HT-29 (cell line): Measurements from ENCODE around the gene INPP5A. TPM values are rescaled to one million over a fixed set of nuclear protein-coding genes. Genes with fewer than 3 reads are reported as not detected.
"Not testable (repeated sequence)": the region's sequence is repeated elsewhere in the genome, so short reads cannot be mapped to it uniquely, and the experiment has no call there.

Experiments
- DNase-seq: peaks from one replicate; pipeline ENCODE4 v3.0.0-alpha.2; 2015; ENCODE audit warnings: low spot score
- total RNA-seq: library from RNA; depleted of rRNA; stranded (reverse); fragments of >200 nt; shearing (Covaris generic); gene quantifications from 2 replicates; pipeline ENCODE4 v1.2.3, GENCODE V29; 2014

The INPP5A gene
- total RNA-seq, 1 experiment from 2014 or later, result 22.7 TPM

DNA sequence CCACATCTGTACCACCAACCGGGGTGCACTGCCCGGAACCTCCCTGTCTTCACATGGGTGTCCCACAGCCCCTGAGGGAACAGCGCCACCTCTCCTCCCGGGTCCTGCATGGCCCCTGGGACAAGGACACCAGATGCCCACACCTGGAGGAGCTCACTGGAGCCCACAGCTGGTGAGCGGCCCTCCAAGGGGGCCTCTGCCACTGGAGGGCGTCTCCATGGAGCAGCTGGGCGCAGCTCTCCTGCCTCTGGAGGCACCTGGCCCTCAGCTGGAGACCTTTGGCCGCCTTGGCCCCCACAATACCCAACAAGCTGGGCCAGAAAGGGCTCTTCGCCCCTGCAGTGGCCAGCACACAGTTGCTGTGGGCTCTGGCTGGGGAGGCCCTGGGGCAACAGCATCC is 255.6 kb downstream of the INPP5A start:
- no peak for DNase-seq

GRCh38 chr10:132793871-132794849 is 256.6 kb downstream of the INPP5A start:
- DNase-seq, result no peak

- no peak for DNase-seq
Measured at GRCh38 chr10:132796846-132797245, 259.3 kb downstream of the INPP5A start.

- DNase-seq, result not testable (repeated sequence)
Measured at GRCh38 chr10:132797986-132798385, 260.4 kb downstream of the INPP5A start.

- DNase-seq, result no peak
Measured at GRCh38 chr10:132798403-132798802, 260.8 kb downstream of the INPP5A start.

DNA sequence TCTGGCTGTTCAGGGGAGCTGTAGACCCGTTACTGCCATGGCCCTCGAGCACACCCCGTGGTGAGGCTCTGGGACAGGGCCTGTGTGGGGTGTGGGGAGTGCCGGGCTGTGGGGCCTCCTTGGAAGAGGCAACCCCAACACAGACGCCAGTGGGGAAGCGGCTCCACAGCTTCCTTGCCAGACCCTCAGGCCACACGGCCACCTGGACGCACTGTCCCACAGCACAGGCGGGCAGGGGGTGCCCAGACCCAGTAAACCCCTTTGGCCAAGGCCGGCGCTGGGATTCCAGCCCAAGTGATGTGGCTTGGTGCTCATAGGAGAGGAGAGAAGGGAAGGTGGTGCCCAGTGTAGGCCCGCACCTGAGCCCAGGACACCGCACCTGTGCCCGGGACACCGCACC is 261.3 kb downstream of the INPP5A start:
- no peak for DNase-seq

DNA sequence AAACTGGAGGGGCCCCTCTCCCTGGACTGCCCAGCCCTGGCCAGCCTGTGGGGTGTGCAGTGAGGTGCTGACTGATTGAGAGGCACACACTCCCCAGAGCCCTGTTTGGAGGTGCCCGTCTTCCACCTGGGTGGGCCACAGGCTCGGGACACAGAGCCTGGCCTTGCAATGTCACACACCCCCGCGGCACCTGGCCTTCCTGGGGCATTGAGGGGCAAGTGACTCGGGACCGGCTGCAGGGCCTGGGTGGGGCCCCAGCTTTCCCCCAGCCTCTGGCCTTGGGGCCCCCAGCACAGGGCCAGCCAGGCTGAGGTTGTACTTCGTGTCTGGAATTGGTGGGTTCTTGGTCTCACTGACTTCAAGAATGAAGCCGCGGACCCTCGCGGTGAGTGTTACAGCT is 262.3 kb downstream of the INPP5A start:
- no peak for DNase-seq

DNA sequence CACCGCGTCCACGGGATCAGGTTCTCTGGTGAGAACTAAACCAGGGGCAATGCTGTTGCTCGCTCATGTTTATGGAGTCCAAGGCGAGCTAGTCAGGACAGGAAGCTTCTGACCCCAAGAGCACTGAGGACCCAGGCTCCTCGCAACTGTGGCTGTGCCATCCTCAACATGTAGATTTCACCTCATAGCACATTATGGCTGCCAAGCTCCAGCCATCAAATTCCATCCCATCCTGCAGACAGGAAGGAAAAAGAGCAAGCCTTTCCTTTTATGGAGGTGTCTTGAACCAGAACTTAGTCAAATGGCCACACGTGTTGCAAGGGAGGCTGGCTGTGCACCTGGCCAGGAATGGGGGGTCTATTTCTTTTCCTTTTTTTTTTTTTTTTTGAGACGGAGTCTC is 264.5 kb downstream of the INPP5A start:
- no peak for DNase-seq

DNA sequence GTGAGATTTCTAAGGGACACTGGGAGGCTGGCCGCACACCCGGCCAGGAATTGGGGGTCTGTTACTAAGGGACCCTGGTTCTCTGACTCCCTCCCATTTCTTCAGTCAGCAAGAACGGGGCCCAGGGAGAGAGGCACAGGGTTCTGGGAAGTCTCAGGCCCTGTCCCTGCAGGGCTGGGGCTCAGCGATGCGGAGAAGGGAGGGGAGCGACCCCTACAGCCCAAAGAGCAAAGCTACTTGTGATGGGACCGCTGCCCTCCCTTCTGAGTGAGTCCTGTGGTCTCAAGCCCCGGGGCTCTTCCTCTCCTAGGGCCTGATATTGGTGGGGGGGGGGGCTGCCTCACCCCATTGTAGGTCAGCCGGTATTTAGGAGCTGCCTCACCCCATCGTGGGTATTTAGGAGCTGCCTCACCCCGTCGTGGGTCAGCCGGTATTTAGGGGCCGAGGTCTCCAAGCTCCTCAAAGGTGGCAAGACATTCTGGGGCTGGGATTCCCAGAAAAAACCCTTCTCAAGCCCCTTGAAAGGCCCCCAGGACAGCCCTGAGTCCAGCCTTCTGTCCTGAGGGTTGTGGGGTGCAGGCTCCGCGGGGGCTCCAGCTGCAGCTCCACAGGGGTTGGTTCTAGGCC is 265.2 kb downstream of the INPP5A start:
- DNase-seq, result peak; percentile 14

- DNase-seq, result no peak
Measured at GRCh38 chr10:132803416-132804210, 266.0 kb downstream of the INPP5A start.

DNA sequence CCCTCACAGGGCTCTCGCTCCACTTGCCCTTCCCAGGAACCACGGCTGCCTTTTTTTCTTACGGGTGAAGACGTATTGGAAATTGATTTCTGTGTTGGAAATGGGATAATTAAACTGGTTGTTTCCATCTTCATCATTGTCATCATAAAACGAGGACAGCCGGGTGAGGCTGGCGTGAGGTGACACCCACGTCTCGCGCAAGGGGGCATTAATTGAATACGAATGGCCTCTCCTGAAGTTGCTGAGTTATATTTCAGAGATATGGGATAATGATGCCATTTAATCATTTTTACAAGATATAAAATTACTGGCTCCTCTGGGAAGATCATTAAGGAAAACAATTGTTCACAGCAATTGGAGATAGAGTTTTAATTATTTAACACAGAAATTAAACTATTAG is 266.7 kb downstream of the INPP5A start:
- no peak for DNase-seq

DNA sequence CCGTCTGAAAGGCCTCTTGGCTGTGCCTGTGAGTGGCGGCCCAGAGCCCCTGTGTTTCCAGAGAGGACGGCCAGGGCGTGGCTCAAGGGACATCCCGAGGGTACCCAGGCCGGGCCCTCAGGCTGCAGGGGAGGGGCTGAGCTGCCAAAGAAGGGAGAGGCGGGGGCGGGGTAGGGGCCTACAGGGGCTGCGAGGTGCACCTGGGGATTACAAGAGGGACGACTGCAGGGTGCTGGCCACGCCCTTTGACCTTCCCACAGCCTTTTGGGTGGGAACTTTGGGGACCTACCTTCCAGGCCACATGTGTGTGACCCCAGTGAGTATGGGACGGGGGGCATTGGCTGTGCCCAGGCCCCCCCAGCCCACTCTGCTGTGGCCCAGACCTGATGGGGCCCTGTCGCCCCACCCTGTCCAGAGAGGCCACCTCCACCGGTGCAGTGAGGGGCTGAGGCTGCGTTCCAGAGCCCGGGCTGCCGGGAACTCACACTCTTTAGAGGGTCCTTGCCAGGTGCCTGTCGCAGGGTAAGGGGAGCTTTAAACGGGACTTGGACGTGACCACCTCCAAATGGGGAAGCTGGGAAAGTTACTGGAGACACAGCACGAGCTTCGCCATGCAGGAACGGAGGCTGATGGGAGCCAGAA is 267.3 kb downstream of the INPP5A start:
- no peak for DNase-seq

GRCh38 chr10:132805599-132805998 is 268.0 kb downstream of the INPP5A start:
- no peak for DNase-seq

DNA sequence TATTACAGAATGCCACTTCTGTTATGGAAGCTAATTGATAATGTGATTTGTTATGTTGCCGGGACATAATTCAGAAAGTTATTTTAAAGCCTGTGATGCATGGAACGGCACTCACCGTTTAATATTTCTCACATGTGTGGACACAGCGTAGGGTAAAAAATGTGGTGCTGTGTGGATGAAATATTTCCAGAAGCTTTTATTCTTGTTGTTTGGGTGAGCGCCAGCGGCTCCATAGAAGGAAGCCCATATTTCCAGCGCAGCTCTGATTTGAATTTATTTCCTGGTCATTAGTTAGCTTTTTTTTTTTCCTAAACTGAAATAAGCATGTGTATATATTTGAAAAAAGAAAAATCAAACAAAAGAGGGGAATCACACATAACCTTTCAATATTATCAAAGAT is 268.5 kb downstream of the INPP5A start:
- no peak for DNase-seq

GRCh38 chr10:132806561-132807003 is 269.0 kb downstream of the INPP5A start:
- no peak for DNase-seq

GRCh38 chr10:132807621-132808049 is 270.0 kb downstream of the INPP5A start:
- no peak for DNase-seq

GRCh38 chr10:132808383-132809231 is 271.0 kb downstream of the INPP5A start:
- no peak for DNase-seq

GRCh38 chr10:132809232-132810140 is 271.9 kb downstream of the INPP5A start:
- no peak for DNase-seq

GRCh38 chr10:132810141-132810806 is 272.7 kb downstream of the INPP5A start:
- DNase-seq, result no peak
